Measurements from ENCODE around the gene ALPP.
"Not testable (repeated sequence)": the region's sequence is repeated elsewhere in the genome, so short reads cannot be mapped to it uniquely, and the experiment has no call there.

Gene ALPP

GRCh38 chr2:232341061-232341738, 37.4 kb upstream of the ALPP start:
- DNase-seq = no peak

- no peak for DNase-seq
Observed at GRCh38 chr2:232341739-232342126, 36.8 kb upstream of the ALPP start.

- DNase-seq = no peak
Observed at GRCh38 chr2:232342635-232343565, 35.7 kb upstream of the ALPP start.

GRCh38 chr2:232343821-232344220, 34.7 kb upstream of the ALPP start:
- no peak for DNase-seq

- DNase-seq = no peak
Observed at GRCh38 chr2:232345251-232345650, 33.3 kb upstream of the ALPP start.

- no peak for DNase-seq
Observed at GRCh38 chr2:232347369-232347768, 31.2 kb upstream of the ALPP start.

GRCh38 chr2:232348936-232349335, 29.6 kb upstream of the ALPP start:
- DNase-seq = no peak

GRCh38 chr2:232349546-232349945, 29.0 kb upstream of the ALPP start:
- no peak for DNase-seq

GRCh38 chr2:232349946-232350635, 28.5 kb upstream of the ALPP start:
- DNase-seq = no peak

- no peak for DNase-seq
Observed at GRCh38 chr2:232350804-232351685, 27.5 kb upstream of the ALPP start.

GRCh38 chr2:232351686-232352510, 26.7 kb upstream of the ALPP start:
- no peak for DNase-seq

GRCh38 chr2:232352511-232353091, 25.9 kb upstream of the ALPP start:
- no peak for DNase-seq

GRCh38 chr2:232353096-232353495, 25.5 kb upstream of the ALPP start:
- DNase-seq = no peak

- DNase-seq = no peak
Observed at GRCh38 chr2:232353660-232354059, 24.9 kb upstream of the ALPP start.

- DNase-seq = no peak
Observed at GRCh38 chr2:232354069-232354468, 24.5 kb upstream of the ALPP start.

GRCh38 chr2:232361646-232362045, 16.9 kb upstream of the ALPP start:
- no peak for DNase-seq

GRCh38 chr2:232362174-232362900, 16.2 kb upstream of the ALPP start:
- DNase-seq = no peak

GRCh38 chr2:232363064-232363783, 15.3 kb upstream of the ALPP start:
- not testable (repeated sequence) for DNase-seq
